Measurements from ENCODE around the gene SAC3D1. TPM values are rescaled to one million over a fixed set of nuclear protein-coding genes. Genes with fewer than 3 reads are reported as not detected.

SAC3D1 gene
- total and polyA plus RNA-seq, 9 of the 15 experiments (the other 6 are each of a cell fraction or from before 2014, with no cell fraction given): 0.20 to 35.2 (median 5.8) TPM

- TF ChIP-seq SPI1 (IDR thresholded peaks at IDR 0.05; ENCODE audit: borderline replicate concordance, low read depth, low read length) (peak; percentile 37; the same call in 1 of the 2 replicates), ZFX (CRISPR knock-in tag; IDR thresholded peaks at IDR 0.05) (peak; percentile 22; the same call in 1 of the 2 replicates), HLTF (IDR thresholded peaks at IDR 0.05) (no peak), MTA2 (IDR thresholded peaks at IDR 0.05; ENCODE audit: low read depth) (no peak), NR2C2 (CRISPR knock-in tag; IDR thresholded peaks at IDR 0.05) (0 out of 2 replicates have a peak, but pooled peaks have one; percentile 22), NR2C2 (tag; IDR thresholded peaks at IDR 0.05) (no peak), NFATC3 (IDR thresholded peaks at IDR 0.05) (no peak), HOXB6 (CRISPR knock-in tag; IDR thresholded peaks at IDR 0.05; ENCODE audit: borderline replicate concordance) (no peak), DMBX1 (CRISPR knock-in tag; IDR thresholded peaks at IDR 0.05; ENCODE audit: borderline replicate concordance) (0 out of 2 replicates have a peak, but pooled peaks have one; percentile 20), ZNF197 (CRISPR knock-in tag; IDR thresholded peaks at IDR 0.05; ENCODE audit: low read depth) (no peak), POLR2G (IDR thresholded peaks at IDR 0.05; ENCODE audit: low read depth, low read length) (0 out of 2 replicates have a peak, but pooled peaks have one; percentile 15), ZNF436 (CRISPR knock-in tag; IDR thresholded peaks at IDR 0.05) (no peak), ZNF830 (CRISPR knock-in tag; IDR thresholded peaks at IDR 0.05) (no peak), HDAC3 (IDR thresholded peaks at IDR 0.05; ENCODE audit: borderline replicate concordance, partially characterized antibody) (no peak), RAD51 (IDR thresholded peaks at IDR 0.05; ENCODE audit: borderline replicate concordance, low read depth) (no peak), MCM2 (IDR thresholded peaks at IDR 0.05; ENCODE audit: low read depth) (no peak), HMG20B (CRISPR knock-in tag; IDR thresholded peaks at IDR 0.05) (no peak), ZBTB11 (CRISPR knock-in tag; IDR thresholded peaks at IDR 0.05) (no peak), ZNF76 (CRISPR knock-in tag; IDR thresholded peaks at IDR 0.05; ENCODE audit: borderline replicate concordance) (no peak), COPS2 (conservative IDR thresholded peaks at IDR 0.05) (no peak), ZKSCAN1 (IDR thresholded peaks at IDR 0.05; ENCODE audit: low read depth, low read length) (0 out of 2 replicates have a peak, but pooled peaks have one; percentile 31), SRSF3 (IDR thresholded peaks at IDR 0.05; ENCODE audit: insufficient read depth, low read length) (no peak), CXXC5 (CRISPR knock-in tag; IDR thresholded peaks at IDR 0.05) (peak; percentile 57), ZNF561 (CRISPR knock-in tag; conservative IDR thresholded peaks at IDR 0.05) (no peak)
Measured at GRCh38 chr11:64998690-64999431, 42.1 kb upstream of the SAC3D1 start (continued).
